ENCODE data around the gene DISP2. TPM values are rescaled to one million over a fixed set of nuclear protein-coding genes. Genes with fewer than 3 reads are reported as not detected.
A peak's percentile ranks its signal among the peaks of the same experiment; 100 is the strongest.

The DISP2 gene
- total RNA-seq, 6 experiments from 2014 or later, result 0.06 to 0.71 (median 0.16) TPM

- TF ChIP-seq, protein P1, sequence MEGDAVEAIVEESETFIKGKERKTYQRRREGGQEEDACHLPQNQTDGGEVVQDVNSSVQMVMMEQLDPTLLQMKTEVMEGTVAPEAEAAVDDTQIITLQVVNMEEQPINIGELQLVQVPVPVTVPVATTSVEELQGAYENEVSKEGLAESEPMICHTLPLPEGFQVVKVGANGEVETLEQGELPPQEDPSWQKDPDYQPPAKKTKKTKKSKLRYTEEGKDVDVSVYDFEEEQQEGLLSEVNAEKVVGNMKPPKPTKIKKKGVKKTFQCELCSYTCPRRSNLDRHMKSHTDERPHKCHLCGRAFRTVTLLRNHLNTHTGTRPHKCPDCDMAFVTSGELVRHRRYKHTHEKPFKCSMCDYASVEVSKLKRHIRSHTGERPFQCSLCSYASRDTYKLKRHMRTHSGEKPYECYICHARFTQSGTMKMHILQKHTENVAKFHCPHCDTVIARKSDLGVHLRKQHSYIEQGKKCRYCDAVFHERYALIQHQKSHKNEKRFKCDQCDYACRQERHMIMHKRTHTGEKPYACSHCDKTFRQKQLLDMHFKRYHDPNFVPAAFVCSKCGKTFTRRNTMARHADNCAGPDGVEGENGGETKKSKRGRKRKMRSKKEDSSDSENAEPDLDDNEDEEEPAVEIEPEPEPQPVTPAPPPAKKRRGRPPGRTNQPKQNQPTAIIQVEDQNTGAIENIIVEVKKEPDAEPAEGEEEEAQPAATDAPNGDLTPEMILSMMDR (IDR thresholded peaks at IDR 0.05), result no peak
- TF ChIP-seq POLR2A (IDR thresholded peaks at IDR 0.05), result no peak
- intact Hi-C loops (cut with DNase I), result no loop called here
- no peaks in the 10 kb centered on the region for H3K4me1 ChIP-seq
- H3K4me3 ChIP-seq, result no peak overlapping the region
- ATAC-seq, result no peak
- no peaks in the 10 kb centered on the region for H3K36me3 ChIP-seq
- no peak for DNase-seq
- H3K27ac ChIP-seq, result no peak overlapping the region
- no peaks in the 10 kb centered on the region for H3K9me3 ChIP-seq
- 83% methylated on average over 3 of the region's 7 CpGs for WGBS (ENCODE audit: insufficient coverage, low coverage, low lambda C conversion rate, missing lambda C conversion rate)
- no peaks in the 10 kb centered on the region for H3K27me3 ChIP-seq
Observed at GRCh38 chr15:40399370-40399769, 41.4 kb downstream of the DISP2 start.

DNA sequence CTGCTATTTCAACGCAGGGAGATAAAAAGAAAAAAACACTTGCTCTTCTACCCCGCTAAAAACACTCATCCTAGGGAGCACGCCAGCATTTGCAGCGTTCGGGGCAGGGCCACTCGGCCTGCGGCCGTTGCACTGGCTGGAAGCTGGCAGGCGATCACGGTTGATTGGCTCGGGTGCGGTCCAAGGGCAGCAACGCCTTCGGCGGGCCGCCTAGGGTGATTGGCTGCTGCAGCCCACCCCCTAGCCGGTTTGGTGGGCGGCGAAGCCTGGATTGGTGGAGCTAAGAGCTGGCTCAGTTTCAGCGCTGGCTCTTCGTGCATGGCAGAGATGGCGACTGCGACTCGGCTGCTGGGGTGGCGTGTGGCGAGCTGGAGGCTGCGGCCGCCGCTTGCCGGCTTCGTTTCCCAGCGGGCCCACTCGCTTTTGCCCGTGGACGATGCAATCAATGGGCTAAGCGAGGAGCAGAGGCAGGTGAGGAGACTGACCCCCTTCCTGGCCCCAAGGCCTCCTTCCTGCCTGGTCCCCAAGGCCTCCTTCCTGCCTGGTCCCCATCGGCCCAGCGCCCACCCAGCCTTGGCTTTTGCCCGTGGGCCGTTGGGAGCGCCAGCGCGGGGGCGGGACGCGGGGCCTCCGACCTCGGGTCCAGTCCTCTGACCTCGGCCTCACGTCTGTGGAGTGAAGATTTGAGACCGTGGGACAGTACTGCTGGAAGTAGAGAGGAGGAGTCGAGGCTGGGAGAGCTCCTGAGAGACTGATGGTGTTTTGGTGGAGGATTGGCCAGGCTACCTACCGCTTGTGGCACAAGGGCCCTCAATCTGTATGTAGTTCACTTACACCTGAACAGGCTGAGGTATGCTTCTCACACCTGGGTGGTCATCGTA, 47.7 kb downstream of the DISP2 start, which contains the start of gene IVD:
TSS of gene IVD (plus strand) at position 295 of the 881 bp plus-strand sequence. CDS start at position 328, 33 bp downstream.
- Histone ChIP-seq H3K36me3 (peaks cover 0 to 31% (median 4%) of the 10 kb centered on the region in 4 donors), H3K4me1 (peaks cover 0 to 26% (median 5%) of the 10 kb centered on the region in 4 donors), H3K4me3 (peak within 1 kb of the TSS; percentile 71 to 97 (median 91)), H3K27me3 (no peaks in the 10 kb centered on the region), H3K27ac (peak within 1 kb of the TSS; percentile 59 to 75 (median 65)), H3K9me3 (no peaks in the 10 kb centered on the region)
- DNase-seq (peak; percentile 97 to 98 (median 98)), ATAC-seq (peak; percentile 98 to 99 (median 98))
- WGBS (ENCODE audit: insufficient coverage, low coverage, low lambda C conversion rate, missing lambda C conversion rate), result 3% methylated on average over 28 of the region's 54 CpGs
- intact Hi-C loops (cut with DNase I), result no loop called here
- TF ChIP-seq, protein P1 (IDR thresholded peaks at IDR 0.05), result no peak
- peak; percentile 84 for TF ChIP-seq POLR2A (IDR thresholded peaks at IDR 0.05)

GRCh38 chr15:40407330-40407990, 49.4 kb downstream of the DISP2 start:
- Histone ChIP-seq H3K27ac (no peak overlapping the region), H3K9me3 (no peaks in the 10 kb centered on the region), H3K4me1 (peaks cover 0 to 36% (median 8%) of the 10 kb centered on the region in 4 donors), H3K27me3 (no peaks in the 10 kb centered on the region), H3K4me3 (peak overlapping the region in 1 of 3 donors; percentile 71), H3K36me3 (peaks cover 0 to 43% (median 9%) of the 10 kb centered on the region in 4 donors)
- WGBS (ENCODE audit: insufficient coverage, low coverage, low lambda C conversion rate, missing lambda C conversion rate), result 63% methylated on average over 3 of the region's 8 CpGs
- intact Hi-C loops (cut with DNase I), result no loop called here
- TF ChIP-seq, protein P1 (IDR thresholded peaks at IDR 0.05), result no peak
- TF ChIP-seq POLR2A (IDR thresholded peaks at IDR 0.05), result no peak
- ATAC-seq, result no peak
- no peak for DNase-seq

GRCh38 chr15:40409366-40409765, 51.3 kb downstream of the DISP2 start:
- Histone ChIP-seq H3K4me3 (no peak overlapping the region), H3K27me3 (no peaks in the 10 kb centered on the region), H3K36me3 (peaks cover 0 to 51% (median 14%) of the 10 kb centered on the region in 4 donors), H3K4me1 (peaks cover 0 to 44% (median 13%) of the 10 kb centered on the region in 4 donors), H3K27ac (no peak overlapping the region), H3K9me3 (no peaks in the 10 kb centered on the region)
- DNase-seq (no peak), ATAC-seq (no peak)
- no peak for TF ChIP-seq POLR2A (IDR thresholded peaks at IDR 0.05)
- TF ChIP-seq, protein P1 (IDR thresholded peaks at IDR 0.05), result no peak
- intact Hi-C loops (cut with DNase I), result no loop called here
- WGBS (ENCODE audit: insufficient coverage, low coverage, low lambda C conversion rate, missing lambda C conversion rate), result 86% methylated on average over 1 of the region's 3 CpGs
